Epithelial cell of esophagus (primary cell): ENCODE data around the gene TCERG1L.

Experiments used
- DNase-seq: peaks from one replicate; pipeline ENCODE4 v3.0.0; 2010; ENCODE audit warnings: low read depth
- H3K4me3 ChIP-seq: 2 replicates; pipeline ENCODE4 v1.5.1; 2011; ENCODE audit warnings: mild to moderate bottlenecking, low read length, control low read depth
- TF ChIP-seq, protein P1 (sequence below): IDR thresholded peaks from 2 replicates; pipeline ENCODE4 v1.5.1; 2011; ENCODE audit warnings: low read depth, mild to moderate bottlenecking, low read length, control low read depth, inconsistent platforms; ENCODE audit not compliant: insufficient read depth; ENCODE audit errors: missing control alignments

The TCERG1L gene

DNA sequence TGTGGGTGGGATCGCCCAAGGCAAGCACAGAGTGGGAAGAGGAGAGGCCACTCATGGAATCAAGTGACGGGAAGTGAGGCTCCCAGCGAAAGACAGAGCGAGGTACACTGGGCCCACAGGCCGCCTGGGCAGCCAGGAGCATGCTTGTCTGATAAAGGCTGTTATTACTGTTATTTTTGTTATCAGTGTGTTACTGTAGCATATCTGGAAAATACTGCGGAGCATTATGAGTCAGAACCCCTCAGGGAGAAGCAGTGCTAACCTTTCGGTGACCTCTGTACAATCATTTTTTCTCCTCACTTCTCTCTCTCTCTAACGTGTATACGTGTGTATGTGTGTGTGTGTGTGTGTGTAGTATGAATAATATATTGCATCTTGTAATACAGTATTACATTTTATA lies 3.8 kb upstream of the TCERG1L start:
- H3K4me3 ChIP-seq, result no peak overlapping the region
- TF ChIP-seq, protein P1, sequence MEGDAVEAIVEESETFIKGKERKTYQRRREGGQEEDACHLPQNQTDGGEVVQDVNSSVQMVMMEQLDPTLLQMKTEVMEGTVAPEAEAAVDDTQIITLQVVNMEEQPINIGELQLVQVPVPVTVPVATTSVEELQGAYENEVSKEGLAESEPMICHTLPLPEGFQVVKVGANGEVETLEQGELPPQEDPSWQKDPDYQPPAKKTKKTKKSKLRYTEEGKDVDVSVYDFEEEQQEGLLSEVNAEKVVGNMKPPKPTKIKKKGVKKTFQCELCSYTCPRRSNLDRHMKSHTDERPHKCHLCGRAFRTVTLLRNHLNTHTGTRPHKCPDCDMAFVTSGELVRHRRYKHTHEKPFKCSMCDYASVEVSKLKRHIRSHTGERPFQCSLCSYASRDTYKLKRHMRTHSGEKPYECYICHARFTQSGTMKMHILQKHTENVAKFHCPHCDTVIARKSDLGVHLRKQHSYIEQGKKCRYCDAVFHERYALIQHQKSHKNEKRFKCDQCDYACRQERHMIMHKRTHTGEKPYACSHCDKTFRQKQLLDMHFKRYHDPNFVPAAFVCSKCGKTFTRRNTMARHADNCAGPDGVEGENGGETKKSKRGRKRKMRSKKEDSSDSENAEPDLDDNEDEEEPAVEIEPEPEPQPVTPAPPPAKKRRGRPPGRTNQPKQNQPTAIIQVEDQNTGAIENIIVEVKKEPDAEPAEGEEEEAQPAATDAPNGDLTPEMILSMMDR, result no peak
- DNase-seq, result no peak

DNA sequence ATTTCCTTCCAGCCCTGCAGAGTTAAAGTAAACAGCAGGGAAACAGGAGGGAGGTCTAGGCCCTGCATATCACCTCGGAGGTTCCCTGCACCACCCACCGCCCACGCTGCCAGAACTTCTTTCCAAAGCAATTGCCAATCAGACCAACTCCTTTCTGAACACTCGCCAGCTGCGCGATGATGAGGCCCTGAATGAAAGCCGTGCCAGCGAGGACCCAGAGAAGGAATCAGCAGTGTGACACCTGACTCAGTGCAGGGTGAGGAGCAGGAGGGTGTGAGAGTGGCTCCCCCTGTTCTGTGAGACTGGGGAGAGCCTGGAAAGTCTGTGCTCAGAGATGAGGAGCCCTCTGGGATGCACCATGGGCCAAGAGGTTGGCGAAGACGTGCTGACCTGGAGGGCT lies 3.3 kb upstream of the TCERG1L start:
- no peak overlapping the region for H3K4me3 ChIP-seq
- TF ChIP-seq, protein P1, result no peak
- no peak for DNase-seq

DNA sequence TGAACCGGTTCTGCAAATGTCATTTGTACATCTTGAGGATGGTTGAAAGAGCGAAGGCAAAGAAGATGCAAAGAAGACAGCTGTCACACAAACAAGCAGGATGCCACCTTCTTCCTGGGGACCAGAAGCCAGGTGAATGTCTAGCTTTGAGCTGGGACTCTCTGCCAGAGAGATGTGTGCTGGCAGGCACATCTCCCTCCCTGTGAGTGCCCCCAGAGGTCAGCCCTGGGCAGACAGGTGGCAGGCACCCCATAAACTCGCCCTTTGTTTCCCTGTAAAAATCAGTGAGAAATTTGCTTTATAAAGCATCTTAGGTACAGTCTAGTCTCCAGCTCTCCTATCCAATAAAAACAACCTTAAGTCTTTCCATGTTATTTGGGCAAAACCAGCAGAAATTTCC lies 2.6 kb upstream of the TCERG1L start:
- no peak overlapping the region for H3K4me3 ChIP-seq
- TF ChIP-seq, protein P1, result no peak
- no peak for DNase-seq

DNA sequence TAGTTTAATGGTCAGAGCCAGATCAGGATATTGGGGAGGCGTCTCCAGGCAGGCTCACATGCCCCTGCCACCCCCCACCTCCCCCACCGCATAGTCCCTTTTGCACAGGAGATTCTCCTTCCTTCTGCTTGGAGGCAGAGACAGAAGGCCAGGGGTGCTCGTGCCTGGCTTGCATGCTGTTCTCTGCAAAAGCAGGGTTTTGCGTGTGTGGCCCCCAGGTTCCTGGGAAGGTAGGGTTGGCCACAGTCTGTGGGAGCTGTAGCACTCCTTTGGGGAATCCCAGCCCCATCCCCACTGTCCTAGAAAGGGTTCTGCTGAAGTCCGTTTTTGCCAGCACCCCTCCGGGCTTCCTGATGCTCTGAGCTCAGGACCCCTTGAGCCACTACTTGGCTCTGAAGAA lies 1.9 kb upstream of the TCERG1L start:
- no peak overlapping the region for H3K4me3 ChIP-seq
- TF ChIP-seq, protein P1, result no peak
- DNase-seq, result no peak

DNA sequence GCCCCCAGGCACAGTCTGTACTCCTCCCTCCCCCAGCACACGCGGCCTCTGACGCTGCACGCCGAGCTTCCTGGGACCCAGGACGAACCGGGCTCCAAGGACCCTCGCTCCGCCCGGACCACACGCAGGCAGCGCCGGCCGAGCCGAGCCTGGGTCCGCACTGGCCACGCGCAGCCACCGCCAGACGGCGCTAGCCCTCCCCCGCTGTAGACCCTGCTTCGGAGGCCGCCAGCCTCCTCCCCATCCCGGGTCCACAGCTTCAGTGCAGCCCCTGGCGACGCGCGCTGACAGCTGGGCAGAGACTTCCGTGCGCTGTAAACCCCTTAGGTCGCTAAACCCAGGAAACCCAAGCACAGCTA lies 936 bp upstream of the TCERG1L start:
- H3K4me3 ChIP-seq, result no peak overlapping the region
- TF ChIP-seq, protein P1, result no peak
- DNase-seq, result no peak

DNA sequence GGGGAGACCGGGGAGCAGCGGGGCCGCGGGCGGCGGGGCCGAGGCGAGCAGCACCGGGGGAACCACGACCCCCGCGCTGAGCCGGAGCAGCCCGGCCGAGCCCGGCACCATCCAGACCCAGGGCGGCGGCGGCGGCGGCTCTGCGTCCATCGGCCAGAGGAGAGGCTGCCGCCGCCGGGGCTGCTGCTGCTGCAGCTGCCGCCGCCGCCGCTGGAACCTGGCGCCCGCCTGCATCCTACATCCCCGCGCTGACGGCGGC lies 190 bp downstream of the TCERG1L start:
- TF ChIP-seq, protein P1, result no peak
- H3K4me3 ChIP-seq, result no peak overlapping the region
- no peak for DNase-seq

DNA sequence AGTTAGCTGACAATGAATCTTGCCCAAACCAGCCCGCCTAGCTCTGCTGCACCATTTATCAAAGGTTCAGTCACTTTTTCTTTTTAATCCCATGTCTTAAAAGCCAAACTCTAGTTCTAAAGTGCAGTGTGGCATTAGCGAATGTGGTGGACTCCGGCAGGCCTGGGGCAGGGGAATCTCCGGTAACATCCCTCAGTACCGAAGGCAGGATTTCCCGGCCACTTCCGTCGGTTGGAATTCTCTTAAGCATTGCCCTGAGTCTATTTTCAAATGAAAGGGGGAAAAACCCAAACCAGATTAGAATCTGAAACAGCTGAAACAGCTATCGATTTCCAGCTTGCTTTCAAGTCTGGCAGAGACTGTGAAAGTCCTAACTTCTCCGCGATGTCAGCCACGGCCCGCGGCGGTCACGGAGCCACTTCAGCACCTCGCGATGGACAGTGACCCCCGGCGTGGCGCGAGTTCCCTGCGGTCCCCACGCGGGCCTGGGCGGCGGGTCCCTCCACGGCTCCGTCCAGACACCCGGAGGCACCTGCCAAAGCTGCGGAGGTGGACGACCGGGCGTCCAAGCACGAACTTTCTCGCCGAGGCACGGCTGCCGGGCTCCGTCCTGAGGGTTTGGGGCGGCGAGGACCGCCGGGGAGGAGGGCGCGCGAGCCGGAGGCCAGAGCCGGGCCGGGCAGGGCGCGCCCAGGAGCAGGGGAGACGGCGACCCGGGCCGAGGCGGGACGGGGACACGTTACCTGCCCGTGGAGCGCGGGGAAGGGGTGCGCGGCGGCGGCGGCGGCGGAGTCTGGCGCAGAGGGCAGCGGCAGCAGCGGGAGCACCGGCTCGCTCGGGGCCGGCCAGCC lies 745 bp downstream of the TCERG1L start:
- DNase-seq, result no peak
- H3K4me3 ChIP-seq, result no peak overlapping the region
- TF ChIP-seq, protein P1, result no peak
